DOHH2 (cell line): ENCODE results near the gene ZFX.

Experiments
- H3F3A ChIP-seq: fragments of 200-600 bp; sonication (generic), shearing (Covaris generic); 2 replicates; pipeline ENCODE4 v1.6.0; 2016; ENCODE audit warnings: antibody characterized with exemption, mild to moderate bottlenecking; ENCODE audit not compliant: control insufficient read depth, insufficient read depth
- H3K27ac ChIP-seq: fragments of 200-600 bp; sonication (generic); 2 replicates; pipeline ENCODE4 v1.5.1; 2014; ENCODE audit warnings: low read depth, mild to moderate bottlenecking, low read length, moderate library complexity
- H3K27me3 ChIP-seq: fragments of 200-600 bp; sonication (generic); 2 replicates; pipeline ENCODE4 v1.6.1; 2014; ENCODE audit warnings: mild to moderate bottlenecking, low read length, mixed read lengths; ENCODE audit not compliant: control insufficient read depth
- H3K36me3 ChIP-seq: fragments of 200-600 bp; sonication (generic); 2 replicates; pipeline ENCODE4 v1.6.1; 2014; ENCODE audit warnings: mild to moderate bottlenecking, low read length, moderate library complexity, mixed read lengths; ENCODE audit not compliant: control insufficient read depth
- H3K4me1 ChIP-seq: fragments of 200-600 bp; sonication (generic); 2 replicates; pipeline ENCODE4 v1.6.1; 2014; ENCODE audit warnings: mild to moderate bottlenecking, low read length, mixed read lengths; ENCODE audit not compliant: control insufficient read depth
- H3K4me2 ChIP-seq: fragments of 200-600 bp; sonication (generic); 2 replicates; pipeline ENCODE4 v1.6.0; 2014; ENCODE audit warnings: mild to moderate bottlenecking, low read length, moderate library complexity
- H3K4me3 ChIP-seq: fragments of 200-600 bp; sonication (generic); 2 replicates; pipeline ENCODE4 v1.5.1; 2014; ENCODE audit warnings: mild to moderate bottlenecking, low read length, mixed read lengths
- H3K79me2 ChIP-seq: fragments of 200-600 bp; sonication (generic); 2 replicates; pipeline ENCODE4 v1.6.1; 2014; ENCODE audit warnings: mild to moderate bottlenecking, low read length, mixed read lengths; ENCODE audit not compliant: control insufficient read depth
- H3K9me2 ChIP-seq: fragments of 200-600 bp; sonication (generic); replicated peaks from 2 replicates; pipeline ENCODE4 v1.6.1; 2014; ENCODE audit warnings: mild to moderate bottlenecking, low read length, mixed read lengths; ENCODE audit not compliant: control insufficient read depth
- H3K9me3 ChIP-seq: fragments of 200-600 bp; sonication (generic); 2 replicates; pipeline ENCODE4 v1.6.1; 2014; ENCODE audit warnings: antibody characterized with exemption, low read length, mixed read lengths; ENCODE audit not compliant: control insufficient read depth, insufficient read depth
- H4K20me1 ChIP-seq: fragments of 200-600 bp; sonication (generic); 2 replicates; pipeline ENCODE4 v1.6.0; 2014; ENCODE audit warnings: low read depth, mild to moderate bottlenecking, antibody characterized with exemption, low read length, moderate library complexity; ENCODE audit not compliant: control insufficient read depth, insufficient read depth
- CTCF ChIP-seq: fragments of 200-600 bp; sonication (generic); IDR thresholded peaks from one replicate; pipeline ENCODE4 v1.5.1; 2014; ENCODE audit warnings: antibody characterized with exemption, mild to moderate bottlenecking, low read depth, low read length; ENCODE audit not compliant: poor library complexity, severe bottlenecking
- EZH2phosphoT487 ChIP-seq: fragments of 200-600 bp; sonication (generic); IDR thresholded peaks from 2 replicates; pipeline ENCODE4 v1.6.1; 2017; ENCODE audit warnings: borderline replicate concordance, mild to moderate bottlenecking, antibody characterized with exemption, low read length, moderate library complexity, mixed read lengths

Gene ZFX

GRCh38 chrX:24262309-24262708, 112.8 kb downstream of the ZFX start:
- Histone ChIP-seq H3K27ac (no peak overlapping the region), H3K4me1 (peaks cover 11% of the 10 kb centered on the region), H3K27me3 (no peaks in the 10 kb centered on the region), H3K9me2 (no peaks in the 10 kb centered on the region), H3K4me2 (no peak overlapping the region), H3K9me3 (no peaks in the 10 kb centered on the region), H3F3A (no peaks in the 10 kb centered on the region), H4K20me1 (no peaks in the 10 kb centered on the region), H3K4me3 (no peak overlapping the region), H3K79me2 (no peaks in the 10 kb centered on the region), H3K36me3 (no peaks in the 10 kb centered on the region)
- TF ChIP-seq EZH2phosphoT487 = no peak
- TF ChIP-seq CTCF = no peak

- H3K9me2 ChIP-seq = no peaks in the 10 kb centered on the region
- no peaks in the 10 kb centered on the region for H3K79me2 ChIP-seq
- H3K4me2 ChIP-seq = no peak overlapping the region
- no peaks in the 10 kb centered on the region for H3F3A ChIP-seq
- no peaks in the 10 kb centered on the region for H3K36me3 ChIP-seq
- TF ChIP-seq EZH2phosphoT487 (no peak), CTCF (no peak)
- H3K27ac ChIP-seq = no peak overlapping the region
- no peaks in the 10 kb centered on the region for H3K9me3 ChIP-seq
- no peak overlapping the region for H3K4me3 ChIP-seq
- peaks cover 11% of the 10 kb centered on the region for H3K4me1 ChIP-seq
- no peaks in the 10 kb centered on the region for H3K27me3 ChIP-seq
- H4K20me1 ChIP-seq = no peaks in the 10 kb centered on the region
Observed at GRCh38 chrX:24264383-24264782, 114.9 kb downstream of the ZFX start.
